Endothelial cell of umbilical vein (primary cell): ENCODE measurements around the gene P3H2. TPM values are rescaled to one million over a fixed set of nuclear protein-coding genes. Genes with fewer than 3 reads are reported as not detected.

Experiments used
- BruUV-seq: library from RNA; stranded (reverse); fragments of 400-500 nt; replicated peaks from 2 replicates; lab custom pipeline; 2021; lab: Mats Ljungman, UMichigan
- CTCF ChIA-PET: fragments of 300-600, 350-600 bp; sonication (Branson Sonifier 250); formaldehyde crosslinking; loops from one replicate; lab custom pipeline; 2021; ENCODE audit warnings: antibody characterized with exemption, inconsistent platforms; lab: Charles Lee
- POLR2A ChIA-PET: fragments of 300-600, 350-600 bp; sonication (Branson Sonifier 250); formaldehyde crosslinking; loops from one replicate; lab custom pipeline; 2021; ENCODE audit warnings: antibody characterized with exemption, inconsistent platforms; lab: Charles Lee
- DNase-seq: peaks from one replicate; pipeline ENCODE4 v3.0.0-alpha.2; 2011; ENCODE audit warnings: low read depth, low spot score
- FAIRE-seq: peaks from 2 replicates; lab custom pipeline; 2011; peaks lifted over from hg19 to GRCh38; lab: Jason Lieb, UNC
- H2AFZ ChIP-seq: 2 replicates; pipeline ENCODE4 v1.6.0; 2012; ENCODE audit warnings: low read depth, low read length, control low read depth, inconsistent platforms
- H3K27ac ChIP-seq: 2 replicates; pipeline ENCODE4 v1.5.1; 2011; ENCODE audit warnings: low read depth, mild to moderate bottlenecking, control low read depth, low read length, moderate library complexity; ENCODE audit not compliant: insufficient read depth
- H3K27me3 ChIP-seq, 2 experiments: 2 replicates each; pipeline versions ENCODE4 v1.6.0 to v1.6.1; 2011; ENCODE audit warnings: low read length in 2 of 2, mixed read lengths in 1 of 2; ENCODE audit not compliant: control insufficient read depth in 2 of 2, insufficient read depth in 2 of 2
- H3K36me3 ChIP-seq, 2 experiments: 2 replicates in 1 of 2; 3 replicates in 1 of 2; pipeline ENCODE4 v1.5.1; 2011; ENCODE audit warnings: low read length in 2 of 2, mild to moderate bottlenecking in 1 of 2, moderate library complexity in 1 of 2; ENCODE audit not compliant: control insufficient read depth in 2 of 2, insufficient read depth in 2 of 2; ENCODE audit errors: extremely low read depth in 1 of 2
- H3K4me1 ChIP-seq: 3 replicates; pipeline ENCODE4 v1.5.1; 2011; ENCODE audit warnings: mild to moderate bottlenecking, low read length; ENCODE audit not compliant: control insufficient read depth, insufficient read depth; ENCODE audit errors: extremely low read depth
- H3K4me2 ChIP-seq: 2 replicates; pipeline ENCODE4 v1.6.1; 2011; ENCODE audit warnings: low read length, control low read depth, mixed read lengths; ENCODE audit not compliant: insufficient read depth
- H3K4me3 ChIP-seq, 3 experiments: fragments of 200-600 bp in 1 of 3; sonication (generic), shearing (Covaris generic) in 1 of 3; replicated peaks in 1 of 3; 2 replicates each; pipeline ENCODE4 v1.5.1; 2011 to 2016; ENCODE audit warnings: control low read depth in 3 of 3, low read length in 3 of 3, mild to moderate bottlenecking in 2 of 3, inconsistent platforms in 1 of 3, low read depth in 1 of 3, moderate library complexity in 1 of 3; ENCODE audit not compliant: insufficient read depth in 1 of 3
- H3K79me2 ChIP-seq: 2 replicates; pipeline ENCODE4 v1.6.0; 2012; ENCODE audit warnings: low read length, inconsistent platforms; ENCODE audit not compliant: control insufficient read depth, insufficient read depth
- H3K9ac ChIP-seq: replicated peaks from 2 replicates; pipeline ENCODE3; 2011; ENCODE audit warnings: low read length, control low read depth; ENCODE audit not compliant: insufficient read depth; ENCODE audit errors: extremely low read depth
- H3K9me1 ChIP-seq: replicated peaks from 3 replicates; pipeline ENCODE4 v1.6.0; 2011; ENCODE audit warnings: mild to moderate bottlenecking, low read length; ENCODE audit not compliant: control insufficient read depth, insufficient read depth; ENCODE audit errors: extremely low read depth
- H3K9me3 ChIP-seq: replicated peaks from 2 replicates; pipeline ENCODE4 v1.5.1; 2012; ENCODE audit warnings: low read length, inconsistent platforms; ENCODE audit not compliant: control insufficient read depth, insufficient read depth
- H4K20me1 ChIP-seq: replicated peaks from 2 replicates; pipeline ENCODE3; 2011; ENCODE audit warnings: mild to moderate bottlenecking, low read length; ENCODE audit not compliant: control insufficient read depth, insufficient read depth; ENCODE audit errors: extremely low read depth
- EZH2 ChIP-seq: IDR thresholded peaks from 2 replicates; pipeline ENCODE4 v1.6.1; 2012; ENCODE audit warnings: borderline replicate concordance, low read depth, mild to moderate bottlenecking, moderate library complexity, low read length, inconsistent platforms; ENCODE audit not compliant: severe bottlenecking
- FOS ChIP-seq: IDR thresholded peaks from 2 replicates; pipeline ENCODE4 v1.6.1; 2011; ENCODE audit warnings: mild to moderate bottlenecking, low read length, moderate library complexity, borderline replicate concordance; ENCODE audit not compliant: insufficient read depth
- GATA2 ChIP-seq: IDR thresholded peaks from 2 replicates; pipeline ENCODE4 v1.7.0; 2011; ENCODE audit warnings: low read depth, mild to moderate bottlenecking, moderate library complexity, mixed read lengths, low read length; ENCODE audit not compliant: insufficient read length, insufficient read depth
- JUN ChIP-seq: IDR thresholded peaks from 2 replicates; pipeline ENCODE4 v1.6.1; 2011; ENCODE audit warnings: borderline replicate concordance, low read depth; ENCODE audit not compliant: insufficient read length, insufficient read depth
- MYC ChIP-seq: IDR thresholded peaks from one replicate; pipeline ENCODE4 v1.6.1; 2011; ENCODE audit warnings: mild to moderate bottlenecking, low read depth, low read length
- POLR2A ChIP-seq: IDR thresholded peaks from 2 replicates; pipeline ENCODE4 v1.6.1; 2012; ENCODE audit warnings: low read depth, mild to moderate bottlenecking, control low read depth, low read length
- POLR2AphosphoS5 ChIP-seq: IDR thresholded peaks from 2 replicates; pipeline ENCODE4 v1.6.1; 2012; ENCODE audit warnings: low read depth, mild to moderate bottlenecking, control low read depth, low read length, moderate library complexity; ENCODE audit not compliant: insufficient read depth
- dilution Hi-C: fragments of 300-500 bp; cut with MboI; formaldehyde crosslinking; loops from one replicate; pipeline ENCODE4 v1.15.0; 2019; ENCODE audit warnings: low sequenced_read_pairs; ENCODE audit not compliant: extremely low pct_ligation_motif_present
- intact Hi-C: fragments of 100-400 bp; cut with micrococcal nuclease; formaldehyde crosslinking; loops from one replicate; pipeline ENCODE4 v1.10.0; 2022
- polyA plus RNA-seq, 4 experiments: library from polyadenylated mRNA; depleted of rRNA in 3 of 4; stranded (reverse) in 3 of 4; unstranded in 1 of 4; fragments of >200 nt; gene quantifications; 2 replicates each; pipeline versions ENCODE4 v1.2.1 to v1.2.3, GENCODE V29; 2011 to 2012; ENCODE audit warnings: missing spikeins in 1 of 4
- total RNA-seq: library from RNA; stranded (reverse); gene quantifications from 2 replicates; pipeline ENCODE4 v1.2.3, GENCODE V29; 2021
- TF ChIP-seq, protein P1 (sequence below), 2 donors: IDR thresholded peaks; 1 replicate in 1 of 2; 2 replicates in 1 of 2; pipeline ENCODE4 v1.5.1; 2011; ENCODE audit warnings: low read length in 2 of 2, mild to moderate bottlenecking in 2 of 2, moderate library complexity in 2 of 2, control low read depth in 1 of 2, inconsistent platforms in 1 of 2, low read depth in 1 of 2; ENCODE audit not compliant: insufficient read depth in 1 of 2; ENCODE audit errors: extremely low read depth in 1 of 2
- TF ChIP-seq, protein P2 (sequence below): IDR thresholded peaks from 2 replicates; pipeline ENCODE4 v1.6.1; 2011; ENCODE audit not compliant: insufficient read depth, insufficient read length

Gene P3H2
- total and polyA plus RNA-seq, 2 donors (not counting 3 experiments of a cell fraction or from before 2014, with no cell fraction given): 6.6 to 6.8 TPM

- FAIRE-seq: no peak
- H3K4me2 ChIP-seq: no peak overlapping the region
These were observed 76.6 kb downstream of the P3H2 start for GRCh38 chr3:190044142-190044541.

GRCh38 chr3:190043741-190044140, 77.0 kb downstream of the P3H2 start:
- no peak for FAIRE-seq
- TF ChIP-seq JUN (no peak), POLR2A (no peak), FOS (no peak), MYC (no peak), EZH2 (no peak), GATA2 (no peak), POLR2AphosphoS5 (no peak)
- TF ChIP-seq, protein P1, sequence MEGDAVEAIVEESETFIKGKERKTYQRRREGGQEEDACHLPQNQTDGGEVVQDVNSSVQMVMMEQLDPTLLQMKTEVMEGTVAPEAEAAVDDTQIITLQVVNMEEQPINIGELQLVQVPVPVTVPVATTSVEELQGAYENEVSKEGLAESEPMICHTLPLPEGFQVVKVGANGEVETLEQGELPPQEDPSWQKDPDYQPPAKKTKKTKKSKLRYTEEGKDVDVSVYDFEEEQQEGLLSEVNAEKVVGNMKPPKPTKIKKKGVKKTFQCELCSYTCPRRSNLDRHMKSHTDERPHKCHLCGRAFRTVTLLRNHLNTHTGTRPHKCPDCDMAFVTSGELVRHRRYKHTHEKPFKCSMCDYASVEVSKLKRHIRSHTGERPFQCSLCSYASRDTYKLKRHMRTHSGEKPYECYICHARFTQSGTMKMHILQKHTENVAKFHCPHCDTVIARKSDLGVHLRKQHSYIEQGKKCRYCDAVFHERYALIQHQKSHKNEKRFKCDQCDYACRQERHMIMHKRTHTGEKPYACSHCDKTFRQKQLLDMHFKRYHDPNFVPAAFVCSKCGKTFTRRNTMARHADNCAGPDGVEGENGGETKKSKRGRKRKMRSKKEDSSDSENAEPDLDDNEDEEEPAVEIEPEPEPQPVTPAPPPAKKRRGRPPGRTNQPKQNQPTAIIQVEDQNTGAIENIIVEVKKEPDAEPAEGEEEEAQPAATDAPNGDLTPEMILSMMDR (IDR thresholded peaks at IDR 0.05; ENCODE audit: extremely low read depth in 1 of 2, insufficient read depth in 1 of 2, low read depth in 1 of 2, low read length in 2 of 2): no peak
- TF ChIP-seq, protein P2, sequence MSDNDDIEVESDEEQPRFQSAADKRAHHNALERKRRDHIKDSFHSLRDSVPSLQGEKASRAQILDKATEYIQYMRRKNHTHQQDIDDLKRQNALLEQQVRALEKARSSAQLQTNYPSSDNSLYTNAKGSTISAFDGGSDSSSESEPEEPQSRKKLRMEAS: no peak
- POLR2A ChIA-PET: no interaction called here
- CTCF ChIA-PET: interaction anchor here (1.5 kb wide), 1 partner anchor 77 kb away, joined by 3 read pairs; the partner anchor contains the start of gene P3H2
- Histone ChIP-seq H2AFZ (no peak overlapping the region), H4K20me1 (no peaks in the 10 kb centered on the region), H3K27me3 (no peaks in the 10 kb centered on the region), H3K9me3 (no peaks in the 10 kb centered on the region), H3K79me2 (no peaks in the 10 kb centered on the region), H3K9me1 (no peaks in the 10 kb centered on the region), H3K4me2 (no peak overlapping the region), H3K4me1 (peaks cover 2% of the 10 kb centered on the region), H3K27ac (no peak overlapping the region), H3K4me3 (no peak overlapping the region), H3K36me3 (no peaks in the 10 kb centered on the region), H3K9ac (no peak overlapping the region)
- dilution Hi-C loops (no loop called here), intact Hi-C loops (no loop called here)
- no peak for DNase-seq
- no TSS peak for BruUV-seq

More at GRCh38 chr3:190044142-190044541, 76.6 kb downstream of the P3H2 start:
- Histone ChIP-seq H3K79me2 (no peaks in the 10 kb centered on the region), H3K9ac (no peak overlapping the region), H3K4me3 (no peak overlapping the region), H3K9me1 (no peaks in the 10 kb centered on the region), H4K20me1 (no peaks in the 10 kb centered on the region), H2AFZ (no peak overlapping the region), H3K4me1 (peaks cover 2% of the 10 kb centered on the region), H3K27ac (no peak overlapping the region), H3K36me3 (no peaks in the 10 kb centered on the region), H3K27me3 (no peaks in the 10 kb centered on the region), H3K9me3 (no peaks in the 10 kb centered on the region)
- no TSS peak for BruUV-seq
- CTCF ChIA-PET: no interaction called here
- POLR2A ChIA-PET: no interaction called here
- intact Hi-C loops (no loop called here), dilution Hi-C loops (no loop called here)
- TF ChIP-seq POLR2A (no peak), JUN (no peak), EZH2 (no peak), FOS (no peak), GATA2 (no peak)
- no peak for DNase-seq
